HG03039 (cell line): ENCODE data around the gene CFAP74.

Experiments
- ATAC-seq: cut with Tn5 transposase; IDR thresholded peaks from one replicate; pipeline ENCODE4 v1.9.1; 2021; ENCODE audit warnings: mild to moderate bottlenecking, moderate library complexity; ENCODE audit not compliant: unreplicated experiment

Gene CFAP74

GRCh38 chr1:1969953-1970716 lies 33.5 kb downstream of the CFAP74 start:
- ATAC-seq = no peak

GRCh38 chr1:1969505-1969900 lies 34.1 kb downstream of the CFAP74 start:
- ATAC-seq = no peak

DNA sequence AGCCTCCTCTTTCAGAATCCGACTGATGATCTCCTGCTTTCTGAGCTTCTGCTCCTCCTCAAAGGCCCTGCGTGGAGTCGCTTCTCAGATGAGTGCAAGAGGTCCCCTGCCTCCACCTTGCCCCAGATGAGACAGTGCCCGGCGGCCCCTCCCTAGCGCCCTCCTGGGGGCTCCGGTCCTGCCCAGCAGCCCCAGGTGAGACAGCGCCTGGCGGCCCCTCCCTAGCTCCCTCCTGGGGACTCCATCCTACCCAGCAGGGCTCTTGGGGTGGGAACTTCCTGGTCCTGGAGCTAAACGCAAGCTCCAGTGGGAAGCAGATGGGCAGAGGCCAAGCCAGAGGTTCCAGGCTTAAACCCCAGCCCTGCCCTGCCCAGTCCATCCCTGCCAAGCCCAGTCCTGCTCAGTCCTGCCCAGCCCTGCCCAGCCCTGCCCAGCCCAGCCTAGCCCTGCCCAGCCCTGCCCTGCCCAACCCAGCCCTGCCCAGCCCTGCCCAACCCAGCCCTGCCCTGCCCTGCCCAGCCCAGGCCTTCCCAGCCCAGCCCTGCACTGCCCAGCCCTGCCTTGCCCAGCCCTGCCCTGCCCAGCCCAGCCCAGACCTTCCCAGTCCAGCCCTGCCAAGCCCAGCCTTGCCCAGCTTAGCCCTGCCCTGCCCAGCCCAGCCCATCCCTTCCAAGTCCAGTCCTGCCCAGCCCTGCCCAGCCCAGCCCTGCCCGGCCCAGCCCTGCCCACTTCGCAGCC lies 34.6 kb downstream of the CFAP74 start:
- no peak for ATAC-seq

GRCh38 chr1:1967879-1968278 lies 35.7 kb downstream of the CFAP74 start:
- no peak for ATAC-seq

DNA sequence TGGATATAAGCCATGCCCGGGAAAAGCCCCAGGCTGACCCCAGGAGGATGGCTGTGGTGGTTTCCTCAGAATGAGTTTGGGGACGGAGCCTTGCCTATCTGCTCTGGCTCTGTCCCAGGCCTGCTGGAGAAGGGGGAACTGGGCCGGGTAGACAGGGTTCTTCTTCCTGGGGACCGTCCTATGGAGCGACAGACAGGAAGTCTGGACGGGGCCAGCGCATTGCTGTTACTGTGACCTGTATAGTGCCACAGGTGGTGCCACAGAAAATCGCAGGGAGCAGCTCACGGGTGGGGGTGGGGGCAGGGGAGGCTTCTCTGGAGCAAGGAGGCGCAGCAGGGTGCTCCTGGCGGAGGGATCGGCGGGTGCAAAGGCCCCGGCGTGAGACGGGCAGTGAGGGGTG lies 36.4 kb downstream of the CFAP74 start:
- ATAC-seq = no peak

- no peak for ATAC-seq
Measured at GRCh38 chr1:1966071-1966740, 37.4 kb downstream of the CFAP74 start.

GRCh38 chr1:1965546-1965945 lies 38.0 kb downstream of the CFAP74 start:
- ATAC-seq = no peak

DNA sequence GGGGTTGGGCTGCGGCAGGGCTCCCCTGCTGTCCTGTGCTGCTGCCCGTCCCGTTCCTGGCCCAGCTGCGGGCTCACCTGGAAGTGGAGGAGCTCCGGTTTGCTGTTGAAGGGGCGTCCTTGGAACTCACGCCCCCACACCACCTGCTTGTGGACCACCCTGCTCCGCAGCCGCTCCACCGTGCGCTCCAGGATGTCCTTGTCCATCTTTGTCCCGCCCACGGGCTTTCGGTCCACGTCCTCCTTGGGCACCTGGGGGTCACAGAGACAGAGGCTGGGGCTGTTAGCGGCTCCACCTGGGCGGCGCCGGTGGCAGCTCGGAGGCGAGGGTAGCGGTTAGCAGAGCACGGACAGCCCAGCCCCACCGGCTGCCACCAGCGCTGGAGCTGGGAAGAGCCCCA lies 38.8 kb downstream of the CFAP74 start:
- no peak for ATAC-seq

- no peak for ATAC-seq
Measured at GRCh38 chr1:1963570-1963969, 40.0 kb downstream of the CFAP74 start.

- ATAC-seq = no peak
Measured at GRCh38 chr1:1962752-1963151, 40.8 kb downstream of the CFAP74 start.

- ATAC-seq = no peak
Measured at GRCh38 chr1:1960480-1961196, 42.9 kb downstream of the CFAP74 start.

DNA sequence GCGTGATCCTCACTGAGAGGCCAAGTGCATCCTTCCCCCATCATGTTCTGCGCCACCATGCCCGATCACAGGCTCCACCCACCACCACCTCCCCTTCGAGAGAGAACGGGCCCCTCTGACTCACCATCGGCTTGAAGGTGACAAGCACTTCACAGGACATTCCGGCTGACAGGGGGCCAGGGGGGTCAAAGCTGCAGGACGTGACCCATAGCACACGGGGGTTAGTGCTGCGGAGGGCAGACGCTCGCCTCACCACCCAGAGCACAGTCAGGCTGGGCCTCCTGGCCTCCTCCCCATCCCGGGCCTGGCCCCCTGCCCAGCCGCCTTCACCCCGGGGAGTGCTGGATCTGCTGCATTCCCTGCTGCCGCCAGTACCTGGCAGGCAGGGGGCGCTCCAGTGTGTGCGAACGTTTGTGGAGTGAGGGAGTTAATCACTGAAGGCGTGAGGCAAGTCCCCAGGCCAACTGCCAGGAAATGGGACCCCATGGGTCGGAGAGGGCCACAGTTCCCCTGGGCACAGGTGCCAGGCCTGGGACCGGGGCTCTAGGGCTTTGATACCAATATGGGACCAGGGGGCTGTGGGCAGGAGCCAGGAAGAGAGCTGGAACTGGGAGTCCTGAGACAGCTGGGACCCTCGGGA lies 43.6 kb downstream of the CFAP74 start:
- no peak for ATAC-seq

- no peak for ATAC-seq
Measured at GRCh38 chr1:1959459-1959839, 44.1 kb downstream of the CFAP74 start.

DNA sequence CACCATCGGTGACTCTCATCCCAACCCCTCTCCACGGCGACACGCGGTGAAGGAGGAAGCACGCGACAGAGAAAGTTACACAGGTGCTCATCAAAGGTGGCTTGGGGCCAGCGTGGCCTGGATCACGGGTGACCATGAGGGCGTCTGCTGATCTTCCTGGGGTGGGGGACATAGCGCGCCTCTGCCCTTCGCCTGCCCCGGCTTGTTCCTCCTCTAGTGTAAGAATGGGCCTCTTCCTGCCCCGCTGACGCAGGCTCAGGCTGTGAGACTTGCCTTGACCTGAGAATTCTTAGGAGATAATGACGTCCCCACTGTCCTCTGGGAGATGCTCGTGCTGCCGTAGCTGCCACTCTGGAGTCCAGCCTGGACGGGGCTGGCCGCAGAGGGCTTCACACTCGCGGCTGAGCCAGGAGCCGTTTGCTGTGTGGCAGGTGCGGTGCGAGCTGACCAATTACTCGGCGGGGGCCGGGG lies 45.5 kb downstream of the CFAP74 start:
- ATAC-seq = no peak

- ATAC-seq = no peak
Measured at GRCh38 chr1:1957533-1957961, 46.0 kb downstream of the CFAP74 start.

GRCh38 chr1:1956586-1957532 lies 46.7 kb downstream of the CFAP74 start:
- ATAC-seq = no peak

DNA sequence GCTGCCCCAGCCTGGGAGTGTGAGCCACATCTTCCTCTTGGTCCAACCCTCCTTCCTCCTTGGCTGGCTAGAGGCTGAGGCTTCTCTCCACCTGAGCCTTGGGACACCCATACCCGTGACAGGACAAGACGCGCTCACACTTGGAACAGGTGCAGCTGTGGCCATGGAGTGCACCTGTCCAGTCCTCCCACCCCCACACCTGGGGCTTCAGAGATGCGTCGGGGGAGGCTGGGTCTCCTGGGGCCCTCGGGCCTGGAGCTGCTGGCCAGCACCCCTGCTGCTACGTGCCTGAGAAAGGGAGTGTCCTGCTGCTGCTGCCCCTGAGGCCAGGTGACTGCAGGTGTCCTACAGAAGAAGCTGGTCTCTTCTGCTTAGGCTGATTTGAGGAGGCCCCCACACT lies 47.5 kb downstream of the CFAP74 start:
- ATAC-seq = no peak

DNA sequence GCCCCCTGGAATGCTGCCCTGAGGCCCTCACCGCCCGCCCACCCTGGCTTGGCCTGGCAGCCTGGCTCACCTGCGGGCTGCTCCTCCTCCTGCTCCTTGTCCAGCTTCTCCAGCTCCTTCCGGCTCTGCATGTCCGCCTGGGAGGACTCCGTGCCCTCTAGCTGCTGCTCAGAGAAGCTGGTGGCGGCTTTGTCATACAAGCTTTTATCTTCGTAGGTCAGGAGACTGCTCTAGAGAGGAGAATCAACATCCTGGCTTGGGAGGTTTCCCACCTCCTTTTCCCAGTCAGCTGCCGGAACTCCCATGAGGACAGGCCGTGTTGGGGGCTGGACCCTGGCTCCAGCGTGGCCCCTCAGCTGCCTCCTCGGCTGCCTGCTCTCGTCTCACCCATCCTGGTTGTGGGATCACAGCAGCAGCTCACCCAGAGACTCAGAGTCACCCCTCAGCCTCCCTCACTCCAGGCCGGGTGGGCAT lies 47.9 kb downstream of the CFAP74 start:
- no peak for ATAC-seq

DNA sequence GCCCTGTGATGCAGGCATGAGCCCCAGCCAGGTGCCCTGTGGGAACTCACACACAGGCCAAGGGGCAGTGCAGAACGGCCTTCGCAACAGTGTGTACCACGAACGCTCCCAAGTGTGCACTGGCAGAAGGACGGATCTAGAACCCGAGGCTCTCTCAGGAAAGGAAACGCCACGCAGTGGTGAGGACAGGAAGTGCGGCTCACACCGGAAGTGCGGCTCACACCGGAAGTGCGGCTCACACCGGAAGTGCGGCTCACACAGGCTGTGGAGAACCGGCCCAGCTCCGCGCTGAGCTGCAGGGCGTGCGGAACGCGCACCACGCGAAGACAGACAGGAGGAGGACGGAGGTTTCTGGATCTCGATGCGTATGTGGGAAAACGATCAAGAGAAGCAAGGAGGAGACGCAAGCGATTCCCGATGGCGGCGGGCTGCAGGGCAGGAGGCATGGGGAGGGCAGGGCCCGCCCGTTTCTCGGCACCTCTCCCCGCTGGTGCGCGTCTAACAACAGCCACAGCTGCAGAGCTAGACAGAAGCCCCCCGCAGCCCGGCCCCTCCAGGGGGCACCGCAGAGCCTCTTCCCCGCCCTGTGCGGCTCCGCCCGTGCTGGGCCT lies 48.6 kb downstream of the CFAP74 start:
- ATAC-seq = no peak
